HG03469 (cell line): ENCODE results near the gene CLDN20.
"Not testable (repeated sequence)": the region's sequence is repeated elsewhere in the genome, so short reads cannot be mapped to it uniquely, and the experiment has no call there.

Experiments
- ATAC-seq: cut with Tn5 transposase; IDR thresholded peaks from one replicate; pipeline ENCODE4 v1.9.1; 2021; ENCODE audit warnings: mild to moderate bottlenecking, moderate library complexity, moderate number of reproducible peaks; ENCODE audit not compliant: unreplicated experiment

CLDN20 gene

DNA sequence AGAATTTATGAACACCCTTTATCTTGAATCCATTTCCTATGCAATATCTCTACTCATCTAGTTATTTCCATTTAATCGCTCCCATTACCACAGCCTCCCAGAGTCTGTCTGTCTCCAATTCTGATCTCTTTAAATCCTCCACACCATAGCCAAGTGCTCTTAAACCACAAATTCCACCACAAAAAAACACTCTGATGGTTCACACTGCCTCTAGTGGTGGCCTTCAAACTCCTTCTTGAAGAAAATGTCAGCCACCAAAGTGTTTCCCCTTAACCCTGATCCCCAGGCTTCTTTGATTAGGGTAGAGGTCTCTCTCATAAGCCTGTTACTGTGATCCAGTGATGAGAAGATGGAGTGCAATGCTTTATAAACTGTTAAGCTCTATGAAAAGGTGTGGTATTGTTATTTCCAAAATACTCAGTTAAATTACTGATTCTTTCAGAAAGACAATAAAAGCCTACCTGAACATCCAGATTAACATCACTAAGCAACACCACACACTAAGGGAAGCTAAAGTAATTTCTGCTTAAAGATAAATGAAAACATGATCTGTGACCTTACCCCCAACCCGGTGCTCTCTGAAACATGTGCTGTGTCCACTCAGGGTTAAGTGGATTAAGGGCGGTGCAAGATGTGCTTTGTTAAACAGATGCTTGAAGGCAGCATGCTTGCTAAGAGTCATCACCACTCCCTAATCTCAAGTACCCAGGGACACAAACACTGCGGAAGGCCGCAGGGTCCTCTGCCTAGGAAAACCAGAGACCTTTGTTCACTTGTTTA lies 4.5 kb downstream of the CLDN20 start:
- not testable (repeated sequence) for ATAC-seq

DNA sequence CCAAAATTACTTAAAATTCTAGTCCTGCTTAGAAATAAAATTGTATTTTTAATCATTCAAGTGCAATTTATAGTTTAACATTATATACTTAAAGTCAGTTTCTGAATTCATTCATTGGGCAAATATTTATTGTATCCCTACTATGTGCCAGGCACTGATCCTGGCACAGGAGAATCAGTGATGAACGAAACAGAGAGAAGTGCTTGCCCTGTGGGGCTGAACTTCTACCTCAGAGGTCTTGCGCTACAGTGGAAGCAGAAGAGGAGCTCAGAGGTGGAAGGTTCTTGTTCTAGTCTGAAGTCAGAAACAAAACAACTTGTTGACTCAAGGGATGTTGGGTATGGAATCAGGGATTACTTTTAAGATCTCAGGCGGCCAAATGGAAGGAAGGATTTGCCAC lies 6.0 kb downstream of the CLDN20 start:
- no peak for ATAC-seq

DNA sequence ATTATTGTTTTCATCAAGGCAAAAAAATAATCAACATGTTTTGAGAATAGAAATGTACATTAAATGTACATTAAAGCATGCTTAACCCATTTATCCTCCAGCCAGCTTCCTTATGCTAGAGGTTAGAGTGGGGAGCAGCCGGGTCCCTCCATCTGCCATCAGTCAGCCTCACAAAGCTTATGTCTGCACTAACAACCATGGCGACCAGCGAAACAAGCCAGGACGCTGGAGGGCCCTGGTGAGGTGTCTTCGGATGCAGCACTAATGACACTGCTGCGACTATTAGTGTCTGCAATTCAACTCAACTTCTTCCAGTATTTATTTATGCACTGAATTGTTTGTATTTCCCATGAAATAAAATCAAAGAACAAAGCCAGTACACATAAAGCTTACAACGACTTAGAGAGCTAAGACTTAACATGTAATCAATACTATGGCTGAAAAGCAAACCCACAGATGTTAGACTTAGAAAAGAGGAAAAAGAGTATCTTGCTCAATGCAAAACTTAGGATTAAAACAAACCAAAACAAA lies 6.8 kb downstream of the CLDN20 start:
- no peak for ATAC-seq

DNA sequence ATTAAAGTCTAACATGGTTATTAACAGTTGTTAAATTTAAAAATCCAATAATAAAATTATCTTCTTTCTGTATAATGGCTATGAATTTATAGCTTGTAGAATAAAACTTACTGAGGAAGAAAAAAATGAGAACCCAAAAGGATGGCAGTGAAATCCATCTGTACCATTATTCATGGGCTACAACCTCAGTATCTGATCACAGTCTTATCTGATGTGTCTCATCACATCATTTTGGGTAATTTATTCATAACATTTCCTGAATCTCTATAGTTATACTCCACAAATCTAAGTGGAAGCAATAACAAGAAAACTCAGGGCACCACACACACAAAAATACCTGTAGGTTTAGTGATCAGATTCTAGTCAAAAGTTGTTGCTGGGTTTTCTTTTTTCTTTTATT lies 7.3 kb downstream of the CLDN20 start:
- ATAC-seq = no peak

DNA sequence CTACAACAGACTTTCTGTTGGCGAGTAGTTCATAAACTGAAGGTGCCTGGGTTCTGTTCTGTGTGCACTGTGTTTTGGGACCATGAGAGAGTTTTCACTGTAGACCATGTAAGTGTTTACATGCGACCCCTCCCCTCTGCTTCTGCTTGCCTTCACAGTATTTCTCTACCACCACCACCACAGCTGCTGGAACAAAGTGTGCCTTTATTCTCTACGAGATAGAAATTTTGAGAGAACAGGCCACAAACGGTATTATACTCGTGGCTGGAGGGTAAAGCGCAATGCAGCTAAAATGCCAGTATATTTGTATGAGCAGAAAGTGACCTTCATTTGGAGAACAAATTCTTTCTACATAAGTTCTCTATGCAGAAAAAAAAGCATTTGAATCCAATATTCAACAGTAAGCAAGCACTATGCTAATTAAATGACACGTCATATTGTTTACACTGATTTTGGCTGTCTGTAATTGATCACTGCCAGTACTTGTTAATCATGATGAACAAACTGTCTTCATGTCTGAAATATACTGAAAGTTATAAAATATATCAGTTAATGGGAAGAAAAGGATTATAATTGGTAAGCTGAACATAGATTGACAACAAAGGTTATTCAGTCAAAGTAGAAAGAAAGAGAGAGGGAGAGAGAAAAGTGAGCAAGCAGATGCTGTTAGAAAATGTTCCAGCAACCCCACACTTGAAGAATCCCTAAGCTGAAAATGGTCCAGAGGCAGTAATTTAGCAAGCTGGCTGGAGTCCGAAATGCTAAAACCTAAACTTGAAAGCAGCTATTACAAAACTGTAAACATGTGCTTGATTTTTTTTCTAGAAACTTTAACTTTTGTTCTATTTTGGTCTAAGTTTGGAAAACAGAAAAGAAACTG lies 8.8 kb downstream of the CLDN20 start:
- ATAC-seq = no peak

DNA sequence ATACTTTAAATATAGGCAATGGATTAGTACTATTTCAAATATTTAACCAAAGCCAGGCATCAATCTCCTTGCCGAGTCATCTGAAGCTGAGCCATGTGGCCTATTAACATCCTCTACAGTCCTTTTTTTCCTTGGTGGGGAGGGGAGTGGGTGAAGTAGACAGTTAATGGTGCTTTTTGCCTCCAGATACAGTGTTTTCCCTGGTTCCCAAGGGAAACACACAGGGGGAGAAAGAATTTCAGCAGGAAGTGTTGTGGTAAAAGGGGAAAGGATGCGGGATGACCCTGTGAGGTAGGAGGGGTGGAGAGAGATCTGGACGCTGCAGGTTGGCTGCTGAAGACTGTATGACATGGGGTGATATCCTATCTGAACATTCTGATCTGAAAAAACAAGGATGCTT lies 9.6 kb downstream of the CLDN20 start:
- ATAC-seq = no peak

DNA sequence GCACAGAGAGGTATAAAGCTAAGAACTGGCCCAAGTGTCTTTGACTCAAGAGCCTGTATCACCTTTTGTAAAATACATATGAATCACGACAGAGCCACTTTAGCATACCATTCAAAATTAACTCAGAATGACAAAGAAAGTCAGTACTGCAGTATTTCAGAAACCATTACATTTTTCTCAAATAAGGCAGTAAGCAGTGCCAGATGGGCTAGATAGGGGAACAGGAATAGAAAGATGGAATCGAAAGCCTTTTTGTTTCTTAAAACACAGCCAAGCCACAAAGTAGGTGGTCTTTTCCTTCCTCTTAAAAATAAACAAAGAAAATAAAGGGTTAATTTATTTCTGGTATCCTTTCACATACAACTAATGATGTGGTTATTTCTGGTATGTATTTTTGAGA lies 10.3 kb downstream of the CLDN20 start:
- no peak for ATAC-seq

DNA sequence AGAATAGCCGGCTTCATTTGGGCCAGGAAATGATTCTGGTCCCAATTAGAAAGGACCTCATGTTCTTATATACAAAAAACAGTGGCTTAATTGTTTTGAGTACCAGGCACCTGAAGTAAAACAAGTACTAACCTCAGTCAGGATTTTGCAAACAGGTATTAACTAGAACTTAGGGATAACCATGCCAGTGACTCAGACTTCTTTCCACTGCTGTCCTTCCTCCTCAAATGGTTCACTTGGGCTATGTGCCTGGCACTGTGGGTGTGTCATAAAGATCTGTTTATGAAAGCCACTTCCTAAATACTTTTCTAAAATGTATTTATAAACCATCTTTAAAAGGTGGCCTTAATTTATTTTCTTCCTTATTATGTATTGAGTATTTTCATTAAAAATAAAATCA lies 10.7 kb downstream of the CLDN20 start:
- no peak for ATAC-seq

DNA sequence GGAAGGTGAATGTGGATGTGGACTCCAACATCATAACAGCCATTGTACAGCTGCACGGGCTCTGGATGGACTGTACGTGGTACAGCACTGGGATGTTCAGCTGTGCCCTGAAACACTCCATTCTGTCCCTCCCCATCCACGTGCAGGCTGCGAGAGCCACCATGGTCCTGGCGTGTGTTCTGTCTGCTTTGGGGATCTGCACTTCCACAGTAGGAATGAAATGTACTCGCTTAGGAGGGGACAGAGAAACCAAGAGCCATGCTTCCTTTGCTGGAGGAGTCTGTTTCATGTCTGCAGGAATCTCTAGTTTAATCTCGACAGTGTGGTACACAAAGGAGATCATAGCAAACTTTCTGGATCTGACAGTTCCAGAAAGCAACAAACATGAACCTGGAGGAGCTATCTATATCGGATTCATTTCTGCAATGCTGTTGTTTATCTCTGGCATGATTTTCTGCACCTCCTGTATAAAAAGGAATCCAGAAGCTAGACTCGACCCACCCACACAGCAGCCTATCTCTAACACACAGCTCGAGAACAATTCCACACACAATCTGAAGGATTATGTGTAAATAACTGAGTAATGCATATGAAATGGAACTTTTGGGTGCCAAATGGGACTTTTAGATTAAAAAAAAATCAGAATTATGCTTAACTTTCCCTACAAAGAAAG lies 12.1 kb downstream of the CLDN20 start:
- ATAC-seq = no peak

DNA sequence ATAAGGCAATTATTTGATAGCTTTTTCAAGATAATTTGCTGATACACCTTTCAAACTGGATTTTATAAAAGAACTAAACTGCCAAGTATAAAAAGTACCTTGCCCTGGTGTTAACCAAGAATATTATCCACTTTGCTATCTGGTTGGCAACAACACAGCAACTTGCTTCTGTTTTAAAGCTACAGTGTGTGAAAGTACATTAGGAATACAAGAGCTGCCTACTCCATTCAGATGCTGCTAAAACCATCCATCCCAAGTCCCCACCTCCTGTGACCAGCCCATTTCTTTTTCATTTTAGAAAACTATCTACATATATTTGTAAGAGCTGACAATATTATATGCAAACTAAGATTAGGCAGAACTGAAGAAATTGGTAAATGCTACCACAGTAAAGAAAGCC lies 12.8 kb downstream of the CLDN20 start:
- ATAC-seq = no peak

DNA sequence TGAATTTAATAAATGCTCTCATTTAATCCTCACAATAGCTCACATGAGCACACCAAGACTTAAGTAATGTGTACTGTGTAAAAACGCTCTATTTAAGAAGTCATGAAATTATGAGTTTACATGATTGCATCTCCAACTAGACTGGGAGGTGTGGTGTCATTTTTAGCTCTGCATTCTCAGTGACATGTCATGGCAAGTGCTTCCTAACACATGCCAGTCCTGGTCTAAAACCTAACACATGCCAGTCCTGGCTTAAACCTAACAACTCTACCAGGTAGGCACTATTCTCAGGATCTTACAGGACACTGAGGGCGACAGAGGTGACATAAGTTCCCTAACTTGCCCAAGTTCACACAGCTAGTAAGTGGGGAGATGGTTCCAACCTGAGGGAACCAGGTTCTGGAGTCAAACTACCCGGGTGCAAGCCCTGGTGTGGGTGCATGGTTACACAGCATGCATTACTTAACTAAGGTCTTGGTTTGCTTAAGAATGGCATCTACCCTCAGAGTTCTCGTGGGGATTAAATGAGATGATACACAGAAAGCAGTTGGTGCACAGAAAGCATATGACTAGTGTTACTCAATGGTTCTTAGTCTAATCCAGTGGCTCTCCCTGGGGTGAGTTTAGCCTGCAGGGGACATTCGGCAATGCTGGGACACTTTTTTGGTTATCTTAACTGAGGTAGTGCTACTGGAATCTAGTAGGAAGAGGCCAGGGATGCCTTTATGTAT lies 14.7 kb downstream of the CLDN20 start:
- ATAC-seq = no peak

DNA sequence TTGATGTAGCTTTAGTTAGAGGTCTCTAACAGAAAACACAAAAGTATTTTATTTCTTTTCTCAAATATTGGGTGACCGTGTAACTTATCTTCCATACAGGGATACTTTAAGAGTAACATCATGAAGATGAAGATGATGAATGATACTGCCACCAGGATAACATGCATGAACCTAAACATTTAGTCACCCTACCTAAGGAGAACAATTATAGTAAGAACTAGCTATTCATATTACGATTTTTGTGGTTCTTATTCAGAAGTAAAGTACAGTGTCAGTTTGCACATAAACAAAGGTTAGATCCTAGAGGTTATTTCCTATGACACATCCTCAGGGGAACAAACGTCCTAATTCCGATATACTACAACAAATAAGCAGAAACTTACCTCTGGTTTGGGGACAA lies 21.0 kb downstream of the CLDN20 start:
- ATAC-seq = no peak

DNA sequence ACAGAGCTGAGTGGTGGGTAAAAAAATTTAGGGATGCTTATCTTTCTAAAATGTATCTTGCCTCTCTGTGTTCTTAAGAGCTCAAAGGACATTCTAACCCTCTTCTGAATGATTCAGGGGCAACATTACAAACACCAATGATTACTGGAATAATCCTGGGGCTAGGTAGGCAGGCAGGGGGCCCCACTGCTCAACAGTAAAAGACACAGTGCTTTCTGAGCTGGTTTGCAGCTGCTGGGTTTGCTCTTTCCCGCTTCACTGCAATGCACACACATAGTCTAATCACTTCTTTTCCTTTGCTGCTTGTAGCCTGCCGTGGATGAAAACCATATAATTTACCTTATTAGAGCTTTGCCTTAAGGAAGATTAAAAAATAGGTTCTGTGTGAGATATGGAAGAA lies 23.9 kb downstream of the CLDN20 start:
- no peak for ATAC-seq

DNA sequence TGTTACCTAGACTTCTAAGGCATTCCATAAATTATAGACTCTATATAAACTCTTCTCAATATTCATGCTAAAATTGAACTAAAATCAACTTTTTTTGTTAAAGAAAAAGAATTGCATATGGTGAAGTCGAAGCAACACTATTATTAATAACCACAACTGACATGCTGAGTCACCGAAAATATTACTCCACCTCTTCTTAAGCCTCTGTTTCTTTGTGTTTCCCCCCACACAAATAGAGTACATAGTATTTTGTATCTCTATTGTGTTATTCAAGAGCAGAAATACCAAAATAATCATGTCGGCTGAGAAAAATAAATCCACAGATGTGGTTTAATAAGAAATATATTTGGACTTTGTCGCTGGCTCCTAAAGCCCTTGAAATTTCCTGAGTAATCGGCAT lies 26.7 kb downstream of the CLDN20 start:
- no peak for ATAC-seq

DNA sequence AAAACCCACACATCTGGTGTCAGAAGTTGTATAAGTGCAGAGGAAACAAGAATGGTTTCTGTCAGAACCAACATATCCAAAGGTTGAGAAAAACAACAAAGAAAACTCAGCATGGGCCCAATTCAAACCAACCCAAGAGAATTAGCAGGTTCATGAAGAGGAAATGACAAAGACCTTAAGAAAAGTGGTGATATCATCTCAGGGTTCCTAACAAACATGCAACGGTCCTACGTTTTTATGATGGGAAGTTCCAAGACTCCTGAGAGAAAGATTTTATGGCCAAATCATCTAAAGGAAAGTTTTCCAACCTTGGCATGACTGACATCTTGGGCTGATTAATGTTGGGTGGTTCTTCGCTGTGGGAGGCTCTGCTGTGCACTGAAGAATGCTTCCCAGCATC lies 27.5 kb downstream of the CLDN20 start:
- no peak for ATAC-seq

DNA sequence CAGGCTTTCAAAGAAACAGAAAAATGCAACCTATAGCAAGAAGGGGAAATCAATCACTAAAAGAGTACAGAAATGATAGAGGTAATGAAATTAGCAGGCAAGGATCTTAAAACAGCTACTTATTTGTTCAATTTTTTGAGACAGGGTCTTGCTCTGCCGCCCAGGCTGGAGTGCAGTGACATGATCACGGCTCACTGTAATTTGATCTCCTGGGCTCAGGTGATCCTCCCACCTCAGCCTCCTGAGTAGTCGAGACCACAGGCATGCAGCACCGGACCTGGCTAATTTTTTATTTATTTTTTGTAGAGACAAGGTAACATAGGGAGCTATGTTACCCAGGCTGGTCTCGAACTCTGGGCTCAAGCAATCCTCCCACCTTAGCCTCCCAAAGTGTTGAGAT lies 28.9 kb downstream of the CLDN20 start:
- ATAC-seq = no peak

DNA sequence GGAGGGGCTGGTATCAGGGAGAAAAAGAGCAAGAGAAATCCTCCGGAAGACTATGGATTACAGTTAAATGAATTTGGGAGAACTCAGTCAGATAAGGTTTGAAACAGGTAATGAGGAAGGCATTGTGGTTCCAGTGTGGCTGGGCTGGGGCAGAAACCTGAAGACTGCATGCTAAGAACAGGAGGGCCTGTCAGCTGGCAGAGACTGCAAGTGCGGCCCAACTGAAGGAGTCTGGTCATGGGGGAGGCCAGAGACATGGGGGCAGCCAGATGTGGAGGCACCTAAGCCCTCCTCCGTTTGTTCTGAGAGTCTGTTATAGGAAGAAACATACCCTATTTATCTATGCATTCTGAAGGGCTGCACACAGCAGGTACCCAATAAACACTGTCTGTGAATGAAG lies 33.9 kb downstream of the CLDN20 start:
- ATAC-seq = no peak

DNA sequence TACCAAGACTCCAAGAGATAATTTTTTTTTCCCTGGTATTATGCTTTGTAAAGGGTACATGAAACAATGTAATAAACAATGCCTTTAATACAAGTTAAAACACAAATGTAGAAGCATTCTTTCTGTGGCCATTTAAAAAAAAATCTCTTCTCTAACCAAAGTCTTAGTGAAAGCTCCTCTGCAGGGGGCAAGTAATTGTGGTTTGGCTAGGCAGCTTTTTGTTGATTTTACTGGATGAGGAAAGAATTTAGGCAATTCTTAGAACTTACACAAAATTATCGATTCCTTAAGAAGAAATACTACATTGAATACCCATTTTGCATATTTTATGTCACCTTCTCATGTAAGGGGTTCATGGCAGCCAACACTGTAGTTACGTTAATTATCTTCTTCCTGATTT lies 38.1 kb downstream of the CLDN20 start:
- ATAC-seq = no peak

DNA sequence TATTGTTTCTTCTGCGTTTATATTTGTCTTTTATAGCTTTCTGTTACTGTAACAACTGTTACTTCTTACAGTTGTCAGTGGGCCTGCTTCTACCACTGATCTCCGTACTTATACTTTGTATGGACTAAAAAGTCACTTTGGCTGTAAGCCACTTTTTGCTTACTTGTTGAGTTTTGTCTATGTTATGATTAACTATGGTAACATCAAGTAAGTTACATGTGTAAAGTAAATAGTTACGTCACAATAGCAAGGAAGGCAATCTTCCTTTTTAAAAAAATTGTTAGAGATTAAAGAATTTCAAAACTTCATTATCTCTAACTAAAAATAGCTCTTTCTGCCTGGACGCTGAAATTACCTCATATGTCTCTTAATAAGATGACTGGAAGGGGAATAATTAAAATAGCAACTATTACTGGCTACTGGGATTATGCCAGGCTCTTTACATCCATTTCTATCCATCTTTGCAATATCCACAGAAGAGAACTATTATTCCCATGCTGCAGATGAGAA lies 39.6 kb downstream of the CLDN20 start:
- no peak for ATAC-seq

DNA sequence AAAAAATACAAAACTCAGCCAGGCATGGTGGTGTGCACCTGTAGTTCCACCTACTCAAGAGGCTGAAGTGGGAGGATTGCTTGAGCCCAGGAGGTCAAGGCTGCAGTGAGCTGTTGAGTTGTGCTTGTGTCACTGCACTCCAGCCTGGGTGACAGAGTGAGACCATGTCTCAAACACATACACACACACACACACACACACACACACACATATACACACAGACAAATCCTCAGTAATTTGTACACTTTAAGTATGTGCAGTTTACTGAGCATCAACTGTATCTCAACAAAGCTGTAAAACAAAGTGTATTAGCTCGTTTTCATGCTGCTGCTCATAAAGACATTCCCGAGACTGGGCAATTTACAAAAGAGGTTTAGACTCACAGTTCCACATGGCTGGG lies 43.1 kb downstream of the CLDN20 start:
- no peak for ATAC-seq

DNA sequence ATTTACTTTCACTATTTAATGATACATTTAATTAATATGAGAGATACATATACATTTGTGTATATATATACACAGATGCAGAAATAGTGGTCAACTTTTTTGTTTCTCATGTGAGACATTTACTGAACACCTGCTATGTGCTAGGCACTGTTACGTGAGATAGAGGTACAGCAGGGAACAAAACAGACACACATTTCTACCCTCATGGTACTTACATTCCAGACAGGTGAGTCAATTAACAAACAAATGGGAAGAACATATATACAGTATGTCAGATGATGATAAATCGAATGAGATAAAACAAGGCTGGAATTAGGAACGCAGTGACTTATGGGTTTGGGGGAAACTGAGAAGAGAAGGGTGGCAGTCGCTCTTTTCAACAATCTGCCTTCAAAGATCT lies 45.3 kb downstream of the CLDN20 start:
- no peak for ATAC-seq
